ENCODE measurements around the gene SPNS2. TPM values are rescaled to one million over a fixed set of nuclear protein-coding genes. Genes with fewer than 3 reads are reported as not detected.
A peak's percentile ranks its signal among the peaks of the same experiment; 100 is the strongest.

SPNS2 gene
- total RNA-seq, 1 donor from 2014 or later, result 10.4 TPM

- intact Hi-C loops (cut with DNase I), result no loop called here
- DNase-seq, result no peak
- no peak for ATAC-seq (ENCODE audit: poor library complexity)
Measured at GRCh38 chr17:4513113-4514032, 14.7 kb downstream of the SPNS2 start.

DNA sequence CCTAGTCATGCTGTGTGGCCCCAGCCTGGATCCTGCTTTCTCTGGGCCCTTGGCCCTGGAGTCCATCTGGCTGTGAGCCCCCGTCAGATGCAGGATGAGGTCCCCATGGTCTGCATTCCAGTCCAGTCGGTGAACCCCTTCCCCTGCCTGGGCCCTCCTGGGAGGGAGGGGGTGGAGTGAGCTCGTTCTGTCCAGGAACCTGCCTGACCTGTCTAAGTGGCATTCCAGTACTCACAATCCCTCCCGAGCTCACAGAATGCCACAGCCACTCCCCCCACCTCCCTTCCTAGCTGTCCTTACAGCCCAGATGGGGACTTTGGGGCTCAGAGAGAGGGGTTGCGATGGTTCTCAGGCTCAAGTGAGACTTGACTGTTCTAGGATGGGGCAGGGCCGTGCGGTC lies 15.5 kb downstream of the SPNS2 start:
- intact Hi-C loops (cut with DNase I), result no loop called here

DNA sequence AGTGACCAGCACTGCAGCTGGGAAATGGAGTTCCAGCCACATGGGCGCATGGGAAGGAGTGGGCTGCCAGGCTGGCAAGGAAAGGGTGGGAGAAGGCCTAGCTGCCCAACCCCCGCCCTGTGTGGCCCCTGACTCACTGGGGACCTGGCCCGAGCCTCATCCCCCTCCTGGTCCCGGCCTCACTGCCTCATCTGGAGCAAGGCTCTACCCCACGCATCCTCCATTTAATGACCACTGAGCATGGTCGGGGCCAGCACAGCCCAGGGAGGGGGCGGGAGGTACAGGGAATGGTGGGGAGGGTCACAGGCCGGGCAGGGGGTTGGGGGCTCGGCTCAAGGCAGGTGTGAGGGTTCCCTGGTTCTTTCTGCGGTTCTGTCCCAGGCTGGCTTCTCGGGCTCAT lies 16.1 kb downstream of the SPNS2 start:
- ATAC-seq (ENCODE audit: poor library complexity) (no peak), DNase-seq (no peak)
- intact Hi-C loops (cut with DNase I), result no loop called here

More for the DNA sequence above, 15.5 kb downstream of the SPNS2 start:
- ATAC-seq (ENCODE audit: poor library complexity) (no peak), DNase-seq (no peak)

DNA sequence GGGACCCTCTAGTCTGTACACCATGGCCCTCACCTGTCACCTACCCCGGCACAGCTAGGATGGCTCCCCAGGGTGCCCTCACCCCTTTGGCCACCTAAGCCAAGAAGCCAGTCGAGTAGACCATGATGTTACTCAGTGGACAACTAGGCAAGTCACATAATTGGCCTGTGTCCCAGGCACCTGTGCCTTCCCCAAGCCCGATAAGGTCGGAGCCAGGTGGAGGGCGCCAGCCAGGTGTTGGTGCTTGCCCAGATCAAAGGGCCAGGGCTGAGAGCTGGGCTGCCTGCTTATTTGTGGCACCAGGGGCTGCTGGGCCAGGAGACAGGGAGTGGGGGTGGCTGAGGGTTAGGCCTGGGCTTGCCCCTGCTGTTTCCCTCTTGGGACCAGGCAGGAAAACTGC lies 16.8 kb downstream of the SPNS2 start:
- intact Hi-C loops (cut with DNase I), result no loop called here
- ATAC-seq (ENCODE audit: poor library complexity), result no peak
- no peak for DNase-seq

DNA sequence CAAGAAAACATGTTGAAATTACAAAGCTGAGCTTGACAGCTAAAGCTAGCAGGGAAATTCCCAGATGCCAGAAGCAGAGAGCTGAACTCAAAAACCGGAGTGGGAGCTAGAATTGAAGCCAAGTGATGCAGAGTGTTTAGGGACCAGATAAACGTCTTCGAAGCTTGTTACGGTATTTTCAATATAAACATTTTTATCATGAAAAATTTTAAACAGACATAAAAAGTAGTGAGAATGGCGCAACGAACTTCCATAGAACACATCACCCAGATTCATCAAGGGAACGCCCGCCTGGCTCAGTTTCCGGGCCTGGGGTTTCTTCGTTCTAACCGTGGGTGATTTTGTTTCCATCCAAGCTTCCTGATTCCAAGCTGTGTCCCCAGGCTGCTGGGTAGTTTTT lies 18.1 kb downstream of the SPNS2 start:
- ATAC-seq (ENCODE audit: poor library complexity) (no peak), DNase-seq (no peak)
- intact Hi-C loops (cut with DNase I), result no loop called here

DNA sequence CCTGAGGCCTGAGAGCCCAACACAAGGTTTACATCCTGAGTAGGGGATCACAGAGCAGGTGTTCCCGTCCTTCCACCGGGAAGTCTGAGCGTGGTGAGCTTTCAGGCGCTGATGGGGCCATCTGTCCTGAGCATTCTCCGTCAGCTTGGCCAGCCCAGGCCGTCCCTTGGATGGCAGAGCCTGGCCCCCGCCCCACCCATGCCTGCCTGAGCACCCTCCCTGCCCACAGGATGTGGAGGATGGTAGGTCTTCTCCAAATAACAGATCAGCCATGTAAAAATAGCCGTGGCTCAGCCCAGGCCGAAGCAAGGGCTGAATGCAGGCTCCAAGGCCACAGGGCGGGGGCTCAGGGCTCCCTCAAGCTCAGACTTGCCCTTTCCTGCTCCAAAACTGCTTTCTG lies 20.2 kb downstream of the SPNS2 start:
- DNase-seq (peak; percentile 40), ATAC-seq (ENCODE audit: poor library complexity) (peak; percentile 9)
- intact Hi-C loops (cut with DNase I), result no loop called here

GRCh38 chr17:4519361-4519788 lies 20.7 kb downstream of the SPNS2 start:
- intact Hi-C loops (cut with DNase I), result no loop called here
- peak; percentile 48 for ATAC-seq (ENCODE audit: poor library complexity)
- DNase-seq, result peak; percentile 86

GRCh38 chr17:4520060-4520893 lies 21.6 kb downstream of the SPNS2 start:
- no peak for ATAC-seq (ENCODE audit: poor library complexity)
- DNase-seq, result no peak
- intact Hi-C loops (cut with DNase I), result no loop called here

DNA sequence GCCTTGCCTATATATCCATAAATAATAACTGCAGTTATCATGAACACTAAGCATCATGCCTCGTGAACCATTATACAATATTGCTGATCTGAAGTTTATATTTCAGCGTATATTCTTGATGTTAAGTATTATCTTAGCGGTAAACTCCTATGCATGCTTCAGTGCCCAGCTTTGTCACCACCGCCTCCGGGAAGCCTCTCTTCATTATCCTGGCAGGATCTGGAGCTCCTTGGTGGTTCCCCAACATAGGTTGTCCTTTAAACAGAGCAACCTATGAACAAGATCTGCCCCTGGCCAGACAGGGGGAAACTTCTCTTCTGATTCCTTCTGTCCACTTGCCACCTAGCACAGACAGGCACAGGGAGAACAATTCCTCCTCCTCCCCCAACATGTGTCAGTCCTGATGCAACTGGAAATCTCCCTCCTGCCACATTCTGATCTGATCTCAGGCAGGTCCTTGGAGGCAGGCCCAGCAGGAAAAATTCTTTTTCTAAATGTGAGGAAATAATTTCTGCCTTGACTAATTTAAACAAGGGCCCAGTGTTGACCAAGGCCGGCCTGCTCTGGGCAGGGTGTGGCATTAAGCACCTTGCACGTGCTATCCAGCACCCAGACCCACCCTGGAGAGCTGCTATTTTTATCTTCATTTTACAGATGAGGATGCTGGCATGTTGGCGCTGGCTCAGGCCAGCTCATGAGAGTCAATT lies 22.4 kb downstream of the SPNS2 start:
- DNase-seq (peak; percentile 54), ATAC-seq (ENCODE audit: poor library complexity) (peak; percentile 46)
- intact Hi-C loops (cut with DNase I), result no loop called here

- intact Hi-C loops (cut with DNase I), result no loop called here
- ATAC-seq (ENCODE audit: poor library complexity) (no peak), DNase-seq (peak; percentile 49)
Measured at GRCh38 chr17:4522661-4523060, 24.0 kb downstream of the SPNS2 start.

DNA sequence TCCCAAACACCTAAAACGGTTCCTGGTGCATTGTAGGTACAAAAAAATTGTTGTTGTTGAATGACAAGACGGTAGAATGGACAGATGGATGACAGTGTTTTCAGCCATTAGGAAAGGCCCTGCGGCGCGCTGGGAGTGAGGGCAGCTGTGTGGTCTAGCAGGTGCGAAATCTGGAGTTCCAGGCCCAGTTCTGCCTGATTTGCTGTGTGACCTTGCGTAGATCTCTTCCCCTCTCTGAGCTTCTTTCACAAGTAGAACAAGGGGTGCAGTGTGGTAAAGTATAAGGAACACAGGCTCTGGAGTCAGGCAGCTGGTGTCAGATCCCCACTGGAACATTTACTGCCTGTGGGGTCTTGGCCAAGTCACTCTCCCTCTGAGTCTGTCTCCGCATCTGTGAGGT lies 25.3 kb downstream of the SPNS2 start:
- ATAC-seq (ENCODE audit: poor library complexity), result no peak
- intact Hi-C loops (cut with DNase I), result no loop called here
- DNase-seq, result no peak

GRCh38 chr17:4525691-4526397 lies 27.2 kb downstream of the SPNS2 start:
- intact Hi-C loops (cut with DNase I), result no loop called here
- ATAC-seq (ENCODE audit: poor library complexity), result no peak
- no peak for DNase-seq

GRCh38 chr17:4527134-4527533 lies 28.5 kb downstream of the SPNS2 start:
- intact Hi-C loops (cut with DNase I), result no loop called here
- DNase-seq (no peak), ATAC-seq (ENCODE audit: poor library complexity) (peak; percentile 24)

- ATAC-seq (ENCODE audit: poor library complexity), result peak; percentile 24
- intact Hi-C loops (cut with DNase I), result no loop called here
- no peak for DNase-seq
Measured at GRCh38 chr17:4527566-4528125, 29.0 kb downstream of the SPNS2 start.

DNA sequence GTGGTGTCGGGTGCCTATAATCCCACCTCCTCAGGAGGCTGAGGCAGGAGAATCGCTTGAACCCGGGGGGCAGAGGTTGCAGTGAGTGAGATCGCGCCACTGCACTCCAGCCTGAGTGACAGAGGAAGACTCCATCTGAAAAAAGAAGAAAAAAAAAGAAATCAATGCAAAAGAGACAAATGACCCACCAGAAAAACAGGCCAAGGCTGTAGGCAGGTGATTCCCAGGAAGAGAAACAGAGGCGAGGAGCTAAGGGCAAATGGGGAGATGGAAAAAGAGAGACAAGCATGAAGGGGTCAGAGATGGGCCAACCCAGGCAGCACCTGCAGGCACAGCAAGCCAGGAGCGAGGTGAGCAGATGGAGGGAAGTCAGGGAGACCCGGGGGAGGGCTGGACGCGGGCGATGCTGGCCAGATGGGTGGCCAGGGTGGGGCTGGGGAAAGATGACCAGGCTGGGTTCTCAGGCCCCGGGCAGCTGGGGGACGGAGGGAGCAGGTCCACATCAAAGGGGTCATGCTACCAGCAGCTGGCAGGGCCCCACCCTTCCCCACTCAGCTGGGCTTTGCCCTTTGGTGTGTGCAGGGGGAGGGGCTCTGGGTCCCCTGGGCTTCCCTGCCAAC lies 31.0 kb downstream of the SPNS2 start:
- ATAC-seq (ENCODE audit: poor library complexity) (no peak), DNase-seq (no peak)
- intact Hi-C loops (cut with DNase I), result no loop called here

DNA sequence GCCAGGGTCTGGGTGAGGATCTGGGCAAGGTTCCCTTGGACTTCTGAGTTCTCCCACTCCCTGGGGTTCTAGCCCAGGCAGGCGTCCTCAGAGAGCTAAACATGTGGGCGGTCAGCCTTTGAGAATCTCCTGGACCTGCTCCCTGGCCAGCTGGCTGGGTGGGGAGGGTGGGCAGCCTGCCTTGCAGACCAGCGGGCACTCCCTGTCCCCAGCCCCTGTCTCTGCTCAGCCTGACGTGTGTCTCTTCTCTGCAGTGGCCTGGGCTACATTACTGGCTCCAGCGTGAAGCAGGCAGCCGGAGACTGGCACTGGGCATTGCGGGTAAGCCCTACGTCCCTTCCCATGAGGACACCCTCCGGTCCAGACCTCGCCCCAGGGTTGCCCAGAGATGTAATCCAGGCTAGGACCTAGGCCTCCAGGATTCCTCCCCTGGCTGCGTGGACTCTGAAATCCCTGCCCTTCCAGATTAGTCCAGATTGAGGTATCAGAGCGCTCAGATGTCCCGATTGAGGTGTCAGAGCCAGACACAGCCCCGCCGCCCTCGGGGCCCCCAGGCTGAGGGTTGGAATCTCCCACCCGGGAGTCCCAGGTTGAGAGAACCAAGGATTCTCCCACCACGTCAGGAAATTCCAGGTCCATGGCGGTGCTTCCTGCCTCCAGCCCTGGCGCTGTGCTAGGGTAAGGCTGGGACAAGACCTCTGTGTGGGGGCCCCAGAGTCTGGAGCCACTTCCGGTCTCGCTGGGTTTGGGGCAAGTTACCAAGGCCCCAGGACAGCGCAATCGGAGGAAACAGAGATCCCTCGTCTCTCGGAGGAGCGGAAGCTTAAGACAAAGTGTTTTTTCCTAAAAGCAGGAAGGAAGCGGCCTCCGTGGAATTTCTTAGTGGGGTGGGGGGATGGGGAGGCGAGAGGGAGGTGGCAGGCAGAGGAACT lies 32.4 kb downstream of the SPNS2 start:
- ATAC-seq (ENCODE audit: poor library complexity) (no peak), DNase-seq (no peak)
- intact Hi-C loops (cut with DNase I), result no loop called here

All from Right ventricle myocardium superior (tissue), 1 donor.